ENCODE results near the gene RMC1. TPM values are rescaled to one million over a fixed set of nuclear protein-coding genes. Genes with fewer than 3 reads are reported as not detected.
"Not testable (repeated sequence)": the region's sequence is repeated elsewhere in the genome, so short reads cannot be mapped to it uniquely, and the experiment has no call there.

Gene RMC1
- total RNA-seq, 2 donors from 2014 or later, result 16.8 to 27.5 TPM

DNA sequence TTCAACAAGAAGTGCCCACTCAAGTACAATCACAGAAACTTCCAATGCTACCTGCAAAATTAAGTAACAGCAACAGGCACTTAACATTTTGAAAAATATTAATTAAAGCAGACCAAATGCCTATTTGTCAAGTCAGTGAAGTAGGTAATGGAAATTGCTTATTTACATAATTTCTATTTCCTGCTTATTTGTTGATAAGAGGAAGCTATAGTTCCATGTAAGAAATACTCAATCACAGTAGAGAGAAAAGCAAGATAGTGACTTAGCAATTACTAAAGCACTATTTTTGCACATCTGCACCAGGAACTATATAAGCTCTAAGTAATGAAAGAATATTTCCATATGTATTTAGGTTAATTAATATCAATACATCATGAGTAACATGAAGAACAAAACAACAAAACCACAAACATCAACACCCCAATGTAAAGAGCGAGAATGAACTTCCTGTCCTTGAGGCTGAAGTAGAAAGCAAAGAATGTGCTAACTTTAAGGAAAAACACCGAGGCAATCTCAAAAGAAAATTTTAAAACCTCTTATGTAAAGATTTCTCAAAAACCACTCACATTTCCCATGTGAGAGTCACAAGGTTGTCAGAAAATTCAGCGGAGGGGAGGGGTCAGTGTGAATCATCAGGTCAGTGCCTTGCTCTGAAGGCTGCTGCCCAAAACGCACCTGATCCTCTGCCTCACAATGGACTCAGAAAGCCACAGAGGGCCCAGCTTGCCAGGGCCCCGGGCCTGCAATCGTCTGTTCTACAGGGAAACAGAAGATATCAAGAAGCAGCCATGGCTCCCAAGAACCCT is 70.5 kb downstream of the RMC1 start:
- no peak for ATAC-seq (ENCODE audit: insufficient number of reproducible peaks, low FRiP score, low read depth)
- peaks cover 14 to 20% of the 10 kb centered on the region in 2 donors for H3K4me1 ChIP-seq (ENCODE audit: control insufficient read depth in 1 of 2, low read depth in 2 of 2)
- H3K4me3 ChIP-seq, result no peak overlapping the region
- TF ChIP-seq, protein P1, sequence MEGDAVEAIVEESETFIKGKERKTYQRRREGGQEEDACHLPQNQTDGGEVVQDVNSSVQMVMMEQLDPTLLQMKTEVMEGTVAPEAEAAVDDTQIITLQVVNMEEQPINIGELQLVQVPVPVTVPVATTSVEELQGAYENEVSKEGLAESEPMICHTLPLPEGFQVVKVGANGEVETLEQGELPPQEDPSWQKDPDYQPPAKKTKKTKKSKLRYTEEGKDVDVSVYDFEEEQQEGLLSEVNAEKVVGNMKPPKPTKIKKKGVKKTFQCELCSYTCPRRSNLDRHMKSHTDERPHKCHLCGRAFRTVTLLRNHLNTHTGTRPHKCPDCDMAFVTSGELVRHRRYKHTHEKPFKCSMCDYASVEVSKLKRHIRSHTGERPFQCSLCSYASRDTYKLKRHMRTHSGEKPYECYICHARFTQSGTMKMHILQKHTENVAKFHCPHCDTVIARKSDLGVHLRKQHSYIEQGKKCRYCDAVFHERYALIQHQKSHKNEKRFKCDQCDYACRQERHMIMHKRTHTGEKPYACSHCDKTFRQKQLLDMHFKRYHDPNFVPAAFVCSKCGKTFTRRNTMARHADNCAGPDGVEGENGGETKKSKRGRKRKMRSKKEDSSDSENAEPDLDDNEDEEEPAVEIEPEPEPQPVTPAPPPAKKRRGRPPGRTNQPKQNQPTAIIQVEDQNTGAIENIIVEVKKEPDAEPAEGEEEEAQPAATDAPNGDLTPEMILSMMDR (IDR thresholded peaks at IDR 0.05), result no peak
- no peak overlapping the region for H3K27ac ChIP-seq
- H3K36me3 ChIP-seq, result peaks cover 15% of the 10 kb centered on the region
- H3K9me3 ChIP-seq, result no peaks in the 10 kb centered on the region
- H3K27me3 ChIP-seq (replicated peaks; ENCODE audit: insufficient read depth), result no peaks in the 10 kb centered on the region
- DNase-seq (ENCODE audit: low spot score), result no peak

DNA sequence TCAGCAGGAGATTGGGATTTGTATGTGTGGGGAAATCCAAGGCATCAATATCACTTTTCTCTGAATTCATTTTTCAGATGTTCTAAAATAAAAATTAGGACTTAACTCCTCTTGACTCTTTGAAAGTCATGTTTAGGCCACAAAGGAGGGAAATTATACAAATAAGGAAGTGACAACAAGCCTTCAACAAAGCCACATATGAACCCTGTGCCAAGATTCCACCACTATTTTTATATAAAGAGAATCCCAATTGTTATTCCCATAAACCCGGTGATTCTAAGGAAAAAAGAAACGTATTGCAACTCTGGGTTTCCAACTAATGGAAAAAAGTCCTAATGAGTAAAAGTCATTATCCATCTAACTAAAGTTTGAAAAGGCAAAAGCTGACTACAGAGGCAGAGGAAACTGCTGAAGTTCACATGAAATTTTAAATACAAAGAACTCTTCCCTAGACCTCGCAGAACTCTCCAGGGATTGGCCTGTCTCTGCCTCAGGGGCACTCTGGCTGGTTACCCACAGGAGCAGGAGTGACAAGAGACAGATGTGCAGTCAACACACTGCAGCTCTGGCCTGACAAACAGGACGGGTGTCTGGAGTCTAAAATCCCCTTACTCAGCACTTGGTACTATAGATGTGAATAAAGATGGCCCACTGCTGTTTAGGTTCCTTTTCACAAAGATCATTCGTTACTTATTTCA is 71.4 kb downstream of the RMC1 start:
- Histone ChIP-seq H3K27ac (no peak overlapping the region), H3K9me3 (no peaks in the 10 kb centered on the region), H3K4me1 (ENCODE audit: control insufficient read depth in 1 of 2, low read depth in 2 of 2) (peaks cover 16 to 29% of the 10 kb centered on the region in 2 donors), H3K4me3 (no peak overlapping the region), H3K36me3 (peaks cover 15% of the 10 kb centered on the region), H3K27me3 (replicated peaks; ENCODE audit: insufficient read depth) (no peaks in the 10 kb centered on the region)
- DNase-seq (ENCODE audit: low spot score) (no peak), ATAC-seq (ENCODE audit: insufficient number of reproducible peaks, low FRiP score, low read depth) (no peak)
- TF ChIP-seq, protein P1 (IDR thresholded peaks at IDR 0.05), result no peak

DNA sequence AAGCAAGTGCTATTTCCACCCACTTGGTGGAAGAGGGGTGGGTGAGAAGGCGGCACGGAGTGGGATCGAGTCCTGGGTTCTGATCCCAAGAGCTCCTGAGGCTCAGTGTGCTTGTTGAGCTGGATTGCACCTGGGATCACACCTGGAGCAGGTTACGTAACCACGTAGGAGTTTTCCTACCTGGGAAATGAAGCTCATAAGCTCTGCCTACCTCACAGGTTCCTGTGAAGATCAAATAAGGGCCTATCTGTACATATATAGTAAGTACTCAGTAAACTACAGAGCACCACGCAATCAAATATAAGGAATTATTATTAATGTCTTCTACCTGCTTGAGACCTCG is 72.0 kb downstream of the RMC1 start:
- Histone ChIP-seq H3K9me3 (no peaks in the 10 kb centered on the region), H3K27me3 (replicated peaks; ENCODE audit: insufficient read depth) (no peaks in the 10 kb centered on the region), H3K4me1 (ENCODE audit: control insufficient read depth in 1 of 2, low read depth in 2 of 2) (peaks cover 18 to 34% of the 10 kb centered on the region in 2 donors), H3K27ac (no peak overlapping the region), H3K4me3 (no peak overlapping the region), H3K36me3 (peaks cover 15% of the 10 kb centered on the region)
- DNase-seq (ENCODE audit: low spot score) (no peak), ATAC-seq (ENCODE audit: insufficient number of reproducible peaks, low FRiP score, low read depth) (no peak)
- TF ChIP-seq, protein P1 (IDR thresholded peaks at IDR 0.05), result no peak

DNA sequence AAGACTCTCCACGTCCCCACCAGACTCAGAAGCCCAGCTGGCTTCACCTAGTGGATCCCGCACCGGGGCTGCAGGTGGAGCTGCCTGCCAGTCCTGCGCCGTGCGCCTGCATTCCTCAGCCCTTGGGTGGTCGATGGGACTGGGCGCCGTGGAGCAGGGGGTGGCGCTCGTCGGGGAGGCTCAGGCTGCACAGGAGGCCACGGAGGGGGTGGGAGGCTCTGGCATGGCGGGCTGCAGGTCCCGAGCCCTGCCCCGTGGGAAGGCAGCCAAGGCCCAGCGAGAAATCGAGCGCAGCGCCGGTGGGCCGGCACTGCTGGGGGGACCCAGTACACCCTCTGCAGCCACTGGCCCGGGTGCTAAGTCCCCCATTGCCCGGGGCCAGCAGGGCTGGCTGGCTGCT is 74.2 kb downstream of the RMC1 start:
- not testable (repeated sequence) for H3K27ac ChIP-seq; H3K9me3 ChIP-seq; DNase-seq (ENCODE audit: low spot score); ATAC-seq (ENCODE audit: insufficient number of reproducible peaks, low FRiP score, low read depth); H3K27me3 ChIP-seq (replicated peaks; ENCODE audit: insufficient read depth); H3K4me3 ChIP-seq
- Histone ChIP-seq H3K4me1 (ENCODE audit: control insufficient read depth in 1 of 2, low read depth in 2 of 2) (peaks cover 18 to 38% of the 10 kb centered on the region in 2 donors), H3K36me3 (peaks cover 15% of the 10 kb centered on the region)

DNA sequence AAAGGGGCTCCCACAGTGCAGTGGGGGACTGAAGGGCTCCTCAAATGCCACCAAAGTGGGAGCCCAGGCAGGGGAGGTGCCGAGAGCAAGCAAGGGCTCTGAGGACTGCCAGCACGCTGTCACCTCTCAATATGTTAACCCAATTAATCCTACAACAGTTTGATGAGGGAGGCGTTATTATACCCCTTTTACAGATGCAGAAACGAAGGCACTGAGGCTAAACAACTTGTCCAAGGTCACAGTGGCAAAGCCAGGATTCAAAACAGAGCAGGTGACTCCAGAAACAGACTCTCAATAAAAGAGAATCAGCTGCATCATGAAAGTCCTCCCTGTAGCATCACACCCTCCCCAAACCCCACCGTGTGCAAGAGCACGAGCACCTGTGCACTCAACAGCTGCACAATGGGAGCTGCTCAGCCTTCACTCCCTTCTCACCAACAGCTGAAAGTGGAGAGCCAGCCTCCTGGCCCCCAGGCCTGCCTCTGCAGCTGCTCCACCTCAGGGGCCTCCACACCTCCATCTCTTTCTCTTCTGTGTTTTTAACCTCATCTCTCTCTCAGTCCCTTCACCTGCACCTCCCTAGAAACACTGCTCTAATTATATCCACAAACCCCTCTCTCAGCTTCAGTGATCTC is 74.9 kb downstream of the RMC1 start:
- H3K4me3 ChIP-seq, result no peak overlapping the region

More for the DNA sequence above, 74.9 kb downstream of the RMC1 start:
- Histone ChIP-seq H3K27me3 (replicated peaks; ENCODE audit: insufficient read depth) (no peaks in the 10 kb centered on the region), H3K36me3 (peaks cover 9% of the 10 kb centered on the region), H3K4me1 (ENCODE audit: control insufficient read depth in 1 of 2, low read depth in 2 of 2) (peaks cover 19 to 43% of the 10 kb centered on the region in 2 donors), H3K27ac (no peak overlapping the region), H3K9me3 (no peaks in the 10 kb centered on the region)
- TF ChIP-seq, protein P1 (IDR thresholded peaks at IDR 0.05), result no peak
- DNase-seq (ENCODE audit: low spot score) (no peak), ATAC-seq (ENCODE audit: insufficient number of reproducible peaks, low FRiP score, low read depth) (no peak)

Data from thoracic aorta (tissue), 2 donors.